ENCODE data around the gene HAND2. TPM values are rescaled to one million over a fixed set of nuclear protein-coding genes. Genes with fewer than 3 reads are reported as not detected.

Gene HAND2
- polyA plus RNA-seq, 1 experiment: 2.4 TPM

DNA sequence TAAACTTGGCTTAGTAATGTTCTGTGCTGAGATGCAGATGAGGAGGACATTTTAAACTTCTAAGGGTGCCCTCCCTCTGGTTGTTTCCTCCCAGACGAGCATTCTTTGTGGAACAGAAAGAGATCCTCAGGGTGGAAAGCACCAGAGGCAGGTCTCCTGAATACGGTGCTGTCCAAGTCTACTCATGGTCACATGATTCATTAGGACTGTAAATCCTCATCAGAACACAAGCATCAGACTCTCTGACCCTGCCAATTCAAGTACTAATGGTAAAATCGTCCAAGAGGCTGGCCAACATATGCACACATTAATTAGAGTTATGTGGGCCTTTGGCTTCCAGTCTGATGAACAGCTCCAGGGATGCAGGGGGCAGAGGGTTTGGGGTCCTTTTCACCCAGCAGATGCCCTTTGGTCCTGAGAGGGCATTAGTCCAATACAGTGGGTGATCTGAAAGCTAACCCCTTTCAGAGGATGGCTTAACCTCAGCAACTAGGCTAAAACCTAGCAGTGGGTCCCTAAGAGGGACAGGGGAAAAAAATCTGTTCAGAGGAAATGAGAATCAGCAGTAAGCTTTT lies 18.2 kb downstream of the HAND2 start:
- Histone ChIP-seq H3K4me3 (ENCODE audit: low read depth, low read length) (no peak overlapping the region), H3K9me3 (ENCODE audit: control insufficient read depth, insufficient read depth, low read length) (peaks cover 30% of the 10 kb centered on the region), H3K27ac (ENCODE audit: low read depth, low read length) (no peak overlapping the region), H3K27me3 (ENCODE audit: control insufficient read depth, insufficient read depth, low read length) (peaks cover 67% of the 10 kb centered on the region)
- ChIA-PET CTCF (interaction anchor here (0.9 kb wide), 1 partner anchor 91 kb away, joined by 4 read pairs; no protein-coding TSS in a partner anchor), POLR2A (no interaction called here)
- no peak for DNase-seq (ENCODE audit: low read depth, low spot score)
- TF ChIP-seq, protein P1, sequence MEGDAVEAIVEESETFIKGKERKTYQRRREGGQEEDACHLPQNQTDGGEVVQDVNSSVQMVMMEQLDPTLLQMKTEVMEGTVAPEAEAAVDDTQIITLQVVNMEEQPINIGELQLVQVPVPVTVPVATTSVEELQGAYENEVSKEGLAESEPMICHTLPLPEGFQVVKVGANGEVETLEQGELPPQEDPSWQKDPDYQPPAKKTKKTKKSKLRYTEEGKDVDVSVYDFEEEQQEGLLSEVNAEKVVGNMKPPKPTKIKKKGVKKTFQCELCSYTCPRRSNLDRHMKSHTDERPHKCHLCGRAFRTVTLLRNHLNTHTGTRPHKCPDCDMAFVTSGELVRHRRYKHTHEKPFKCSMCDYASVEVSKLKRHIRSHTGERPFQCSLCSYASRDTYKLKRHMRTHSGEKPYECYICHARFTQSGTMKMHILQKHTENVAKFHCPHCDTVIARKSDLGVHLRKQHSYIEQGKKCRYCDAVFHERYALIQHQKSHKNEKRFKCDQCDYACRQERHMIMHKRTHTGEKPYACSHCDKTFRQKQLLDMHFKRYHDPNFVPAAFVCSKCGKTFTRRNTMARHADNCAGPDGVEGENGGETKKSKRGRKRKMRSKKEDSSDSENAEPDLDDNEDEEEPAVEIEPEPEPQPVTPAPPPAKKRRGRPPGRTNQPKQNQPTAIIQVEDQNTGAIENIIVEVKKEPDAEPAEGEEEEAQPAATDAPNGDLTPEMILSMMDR (IDR thresholded peaks at IDR 0.05; ENCODE audit: low read depth, low read length): no peak

DNA sequence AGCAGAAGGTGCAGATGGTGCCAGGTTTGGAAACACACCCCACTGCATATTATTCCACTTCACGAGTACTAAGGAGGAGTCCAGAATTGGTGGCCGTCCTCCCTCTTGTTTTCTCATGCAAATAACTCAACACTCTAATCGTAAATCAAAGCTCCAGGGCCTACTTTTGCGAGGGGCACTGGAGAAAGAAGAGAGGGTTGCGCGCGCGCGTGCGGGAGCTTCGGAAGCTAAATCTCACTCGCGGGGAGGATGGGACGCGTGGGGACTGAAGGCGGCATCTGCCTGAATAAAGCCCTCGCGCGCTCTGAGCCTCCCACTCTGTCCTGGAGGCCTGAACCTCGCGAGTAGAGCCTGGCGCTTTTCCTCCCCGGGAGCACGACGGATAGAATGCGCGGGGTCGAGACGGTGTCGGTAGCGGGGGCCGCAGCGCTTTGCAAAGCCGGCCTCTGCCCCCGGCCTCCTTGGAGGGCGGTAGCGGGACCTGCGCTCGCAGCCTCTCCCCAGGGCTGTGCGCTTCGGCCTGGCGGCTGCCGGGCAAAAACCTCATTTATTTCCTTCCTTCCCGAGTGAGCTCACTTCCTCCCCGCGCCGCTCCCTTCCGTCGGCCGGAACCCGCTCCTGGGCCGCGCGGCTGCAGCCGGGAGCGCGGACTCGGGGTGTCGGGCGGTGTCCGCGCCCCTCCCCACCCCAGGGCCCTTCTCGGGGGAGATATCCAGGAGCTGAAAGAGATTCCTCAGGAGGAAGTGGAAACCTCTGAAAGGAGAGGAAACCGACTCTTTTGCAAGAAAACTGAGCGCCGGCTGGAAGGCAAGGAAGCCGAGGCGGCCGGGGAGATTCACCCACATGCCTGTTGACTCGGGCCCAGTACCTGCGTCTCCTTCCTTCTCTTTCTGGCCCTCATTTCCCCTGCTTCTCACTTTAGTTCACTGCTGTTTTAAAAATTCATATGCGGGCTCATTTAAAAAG lies 20.7 kb downstream of the HAND2 start:
- Histone ChIP-seq H3K4me3 (ENCODE audit: low read depth, low read length) (peak overlapping the region; percentile 42), H3K27me3 (ENCODE audit: control insufficient read depth, insufficient read depth, low read length) (peaks cover 62% of the 10 kb centered on the region), H3K9me3 (ENCODE audit: control insufficient read depth, insufficient read depth, low read length) (peaks cover 29% of the 10 kb centered on the region), H3K27ac (ENCODE audit: low read depth, low read length) (no peak overlapping the region)
- ChIA-PET CTCF (interaction anchor here (0.5 to 1.9 kb wide), 8 partner anchors 15 to 611 kb away, joined by 3 to 14 read pairs (median 5); no protein-coding TSS in a partner anchor), POLR2A (interaction anchor here (0.7 kb wide), 1 partner anchor 486 kb away, joined by 3 read pairs; no protein-coding TSS in a partner anchor)
- DNase-seq (ENCODE audit: low read depth, low spot score): no peak
- TF ChIP-seq, protein P1 (IDR thresholded peaks at IDR 0.05; ENCODE audit: low read depth, low read length): no peak

DNA sequence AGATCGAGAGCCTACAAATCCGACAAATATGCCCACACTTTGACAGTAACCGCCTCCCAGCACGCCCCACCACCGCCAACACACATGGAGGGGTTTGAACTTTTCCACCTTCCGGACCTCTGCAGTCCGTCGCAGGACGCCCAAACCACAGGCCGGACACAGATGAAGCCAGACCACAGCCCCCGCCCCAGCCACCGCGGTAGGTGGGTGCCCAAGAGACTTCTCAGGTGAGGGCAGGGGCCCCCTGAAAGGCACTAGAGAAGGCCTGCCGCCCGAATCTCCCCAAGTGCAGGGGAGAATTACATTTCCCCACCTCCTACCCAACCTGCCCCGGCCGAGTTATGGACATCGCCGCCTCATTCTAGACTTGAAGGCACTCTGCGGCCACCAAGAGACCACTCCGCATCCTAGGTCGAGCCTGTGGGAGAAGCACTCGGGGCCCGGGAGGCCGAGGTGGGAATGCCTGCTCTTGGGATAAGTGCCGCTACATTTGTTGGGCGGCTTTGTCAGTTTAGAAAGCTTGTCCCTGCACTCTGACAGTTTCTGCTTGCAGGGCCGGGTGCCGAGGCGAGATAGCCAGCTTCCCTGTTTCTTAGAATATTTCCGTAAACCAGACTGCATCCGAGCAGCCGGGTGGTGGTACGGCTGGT lies 21.5 kb downstream of the HAND2 start:
- ChIA-PET POLR2A (no interaction called here), CTCF (interaction anchor here (0.5 to 1.9 kb wide), 4 partner anchors 14 to 611 kb away, joined by 3 to 14 read pairs (median 6); no protein-coding TSS in a partner anchor)
- Histone ChIP-seq H3K9me3 (ENCODE audit: control insufficient read depth, insufficient read depth, low read length) (peaks cover 29% of the 10 kb centered on the region), H3K27ac (ENCODE audit: low read depth, low read length) (no peak overlapping the region), H3K27me3 (ENCODE audit: control insufficient read depth, insufficient read depth, low read length) (peaks cover 61% of the 10 kb centered on the region), H3K4me3 (ENCODE audit: low read depth, low read length) (no peak overlapping the region)
- TF ChIP-seq, protein P1 (IDR thresholded peaks at IDR 0.05; ENCODE audit: low read depth, low read length): no peak
- DNase-seq (ENCODE audit: low read depth, low spot score): no peak

DNA sequence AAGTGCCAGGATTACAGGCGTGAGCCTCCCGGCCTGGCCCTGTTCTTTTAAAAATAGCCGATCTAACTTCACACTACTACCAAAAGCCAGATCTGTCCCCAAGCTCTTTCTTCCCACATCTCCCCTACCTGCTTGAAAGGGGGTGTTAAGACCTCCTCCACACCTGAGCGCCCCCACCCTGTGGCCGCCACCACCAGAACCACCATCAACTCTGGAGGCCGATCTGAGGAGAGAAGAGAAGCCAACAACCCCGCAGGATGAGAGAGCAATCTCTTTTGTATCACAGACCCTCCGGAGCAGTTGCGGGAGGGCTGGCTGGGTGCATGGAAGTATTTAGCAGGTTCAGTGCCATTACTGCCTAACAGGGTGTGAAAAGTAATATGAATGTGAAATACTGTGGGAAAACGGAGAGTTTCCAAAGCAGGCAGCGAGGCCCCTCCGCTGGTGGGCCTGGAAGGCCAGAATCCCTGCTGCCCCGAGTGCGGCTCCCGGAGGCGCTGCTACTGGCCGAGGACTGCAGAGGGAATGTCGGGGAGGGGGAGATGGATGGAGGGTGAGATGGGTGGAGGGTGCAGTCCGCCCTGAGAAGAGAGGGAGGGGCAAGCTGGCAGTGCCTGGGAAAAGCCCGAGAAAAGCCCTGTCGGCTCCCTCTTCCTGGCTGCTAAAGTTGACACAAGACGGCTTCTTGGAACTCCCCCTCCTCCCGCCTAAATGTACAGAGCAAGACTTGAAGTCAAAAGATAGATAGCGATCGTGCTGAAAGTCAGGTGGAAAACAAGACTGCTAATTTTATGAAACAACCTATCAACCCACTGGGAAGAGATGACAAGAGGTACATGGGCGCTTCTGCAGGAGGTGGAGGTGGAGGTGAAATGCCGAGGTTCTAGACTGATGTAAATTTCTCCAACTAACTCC lies 22.3 kb downstream of the HAND2 start:
- no peak for DNase-seq (ENCODE audit: low read depth, low spot score)
- POLR2A ChIA-PET: no interaction called here
- CTCF ChIA-PET: interaction anchor here (0.7 to 5.5 kb wide), 3 partner anchors 11 to 615 kb away, joined by 8 to 52 read pairs (median 15); no protein-coding TSS in a partner anchor
- Histone ChIP-seq H3K4me3 (ENCODE audit: low read depth, low read length) (no peak overlapping the region), H3K27ac (ENCODE audit: low read depth, low read length) (no peak overlapping the region), H3K27me3 (ENCODE audit: control insufficient read depth, insufficient read depth, low read length) (peaks cover 65% of the 10 kb centered on the region), H3K9me3 (ENCODE audit: control insufficient read depth, insufficient read depth, low read length) (peaks cover 29% of the 10 kb centered on the region)
- TF ChIP-seq, protein P1 (IDR thresholded peaks at IDR 0.05; ENCODE audit: low read depth, low read length): no peak

All from AG04450 (cell line).